NOMO-1 treated with DMSO at 0.1 percent for 48 hours (cell line): ENCODE measurements around the gene GBA2.

Experiments
- DNase-seq: peaks from one replicate; lab custom pipeline; 2025; ENCODE audit not compliant: unreplicated experiment; lab: John Stamatoyannopoulos, UW

Gene GBA2

GRCh38 chr9:35718721-35719511 is 30.1 kb downstream of the GBA2 start:
- DNase-seq = no peak

GRCh38 chr9:35717132-35717870 is 31.7 kb downstream of the GBA2 start:
- DNase-seq = no peak

- DNase-seq = no peak
These were observed 32.8 kb downstream of the GBA2 start for GRCh38 chr9:35716230-35716629.

GRCh38 chr9:35714579-35715252 is 34.3 kb downstream of the GBA2 start:
- no peak for DNase-seq

- no peak for DNase-seq
These were observed 34.9 kb downstream of the GBA2 start for GRCh38 chr9:35714123-35714522.

GRCh38 chr9:35713578-35713977 is 35.5 kb downstream of the GBA2 start:
- no peak for DNase-seq

GRCh38 chr9:35712762-35713400 is 36.1 kb downstream of the GBA2 start:
- no peak for DNase-seq

GRCh38 chr9:35711501-35712428 is 37.3 kb downstream of the GBA2 start:
- DNase-seq = no peak

GRCh38 chr9:35710818-35711500 is 38.1 kb downstream of the GBA2 start:
- no peak for DNase-seq

GRCh38 chr9:35708146-35708545 is 40.9 kb downstream of the GBA2 start:
- DNase-seq = no peak

GRCh38 chr9:35706951-35707350 is 42.1 kb downstream of the GBA2 start:
- DNase-seq = no peak

GRCh38 chr9:35705836-35706430 is 43.1 kb downstream of the GBA2 start:
- DNase-seq = no peak

GRCh38 chr9:35705372-35705771 is 43.7 kb downstream of the GBA2 start:
- no peak for DNase-seq

- no peak for DNase-seq
These were observed 44.9 kb downstream of the GBA2 start for GRCh38 chr9:35703906-35704672.

- no peak for DNase-seq
These were observed 46.3 kb downstream of the GBA2 start for GRCh38 chr9:35702696-35703095.

- DNase-seq = no peak
These were observed 48.1 kb downstream of the GBA2 start for GRCh38 chr9:35700942-35701341.

GRCh38 chr9:35700031-35700430 is 49.0 kb downstream of the GBA2 start:
- no peak for DNase-seq

GRCh38 chr9:35698231-35698630 is 50.8 kb downstream of the GBA2 start:
- DNase-seq = no peak

- DNase-seq = no peak
These were observed 51.5 kb downstream of the GBA2 start for GRCh38 chr9:35697486-35697885.
